ENCODE measurements around the gene USP3. TPM values are rescaled to one million over a fixed set of nuclear protein-coding genes. Genes with fewer than 3 reads are reported as not detected.
A peak's percentile ranks its signal among the peaks of the same experiment; 100 is the strongest.

USP3 gene
- total and polyA plus RNA-seq, 10 of the 15 experiments (the other 5 are each of a cell fraction or from before 2014, with no cell fraction given), result 23.8 to 64.5 (median 50.3) TPM

DNA sequence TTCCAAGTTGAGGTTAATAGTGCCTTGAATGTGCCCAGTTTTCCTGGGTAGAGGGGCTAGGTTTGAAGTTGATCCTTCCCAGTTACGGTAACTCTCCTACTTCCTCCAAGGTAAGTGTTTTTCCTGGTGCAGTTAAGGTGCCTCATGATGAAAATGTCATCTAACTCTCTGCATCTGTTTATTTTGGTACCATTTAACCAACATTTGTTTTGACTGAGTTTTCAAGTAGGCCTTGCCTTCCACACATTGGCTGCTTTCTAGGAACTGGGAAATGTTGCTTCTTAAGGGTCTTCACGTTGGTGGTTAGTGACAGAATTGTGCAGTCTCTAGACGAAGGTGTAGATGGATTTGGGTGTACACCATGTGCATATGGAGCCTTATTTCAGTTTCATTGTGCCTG, 31.3 kb downstream of the USP3 start:
- H3K4me2 ChIP-seq (ENCODE audit: control insufficient read depth, insufficient read depth), result peak overlapping the region; percentile 97
- ChIA-PET POLR2A (interaction anchor here (0.8 to 2.2 kb wide), 19 partner anchors 10 to 69 kb away, joined by 3 to 18 read pairs (median 5); partner anchors contain the start of genes FBXL22 and USP3), CTCF (interaction anchor here (0.6 to 8.4 kb wide), 12 partner anchors 11 to 245 kb away, joined by 3 to 52 read pairs (median 5); no protein-coding TSS in a partner anchor), RAD21 (ENCODE audit: unreplicated experiment) (interaction anchor here (0.7 to 3.1 kb wide), 27 partner anchors 10 to 91 kb away, joined by 3 to 28 read pairs (median 5); partner anchors contain the start of gene USP3), SMC1A (ENCODE audit: uncharacterized antibody, unreplicated experiment) (interaction anchor here (0.9 to 11.6 kb wide), 15 partner anchors 10 to 69 kb away, joined by 3 to 133 read pairs (median 11); partner anchors contain the start of genes FBXL22 and USP3)
- peak; percentile 8; the same call in 1 of the 3 replicates for ATAC-seq
- in situ Hi-C loops (cut with MboI), result no loop called here
- no peaks in the 10 kb centered on the region for H4K20me1 ChIP-seq (ENCODE audit: control insufficient read depth, insufficient read depth)
- peak overlapping the region; percentile 69 for H3K27ac ChIP-seq (ENCODE audit: control insufficient read depth, insufficient read depth)
- no peaks in the 10 kb centered on the region for H3K9me3 ChIP-seq (replicated peaks; ENCODE audit: control insufficient read depth, insufficient read depth, low read length)
- H3K9ac ChIP-seq (ENCODE audit: control insufficient read depth, insufficient read depth, low read length), result peak overlapping the region; percentile 9; the same call in 1 of the 2 replicates
- H3K79me2 ChIP-seq (ENCODE audit: control insufficient read depth, insufficient read depth, low read length), result peaks cover 67% of the 10 kb centered on the region
- BruUV-seq (replicated peaks), result no TSS peak
- peak overlapping the region; percentile 57 for H3K4me3 ChIP-seq
- intact Hi-C loops (cut with micrococcal nuclease; ENCODE audit: unreplicated experiment), result no loop called here
- no peak overlapping the region for H2AFZ ChIP-seq (ENCODE audit: control insufficient read depth, low read depth, low read length)
- H3K4me1 ChIP-seq (ENCODE audit: control insufficient read depth, insufficient read depth, low read length), result peaks cover 42% of the 10 kb centered on the region
- WGBS (ENCODE audit: insufficient coverage, insufficient replicate concordance, low lambda C conversion rate, missing lambda C conversion rate), result 42% methylated on average over 3 of the region's 3 CpGs
- H3K27me3 ChIP-seq (replicated peaks in 1 of 2; ENCODE audit: control insufficient read depth in 2 of 2, insufficient read depth in 2 of 2, low read length in 1 of 2), result no peaks in the 10 kb centered on the region
- FAIRE-seq, result peak; percentile 86
- peaks cover 2 to 20% of the 10 kb centered on the region in 2 experiments; a peak in 3 of 4 replicates for H3K36me3 ChIP-seq (ENCODE audit: control insufficient read depth in 2 of 2, insufficient read depth in 2 of 2, low read length in 1 of 2)
- no peak for TF ChIP-seq SUZ12 (IDR thresholded peaks at IDR 0.05; ENCODE audit: unreplicated experiment)
- TF ChIP-seq ZBED1 (IDR thresholded peaks at IDR 0.05; ENCODE audit: borderline replicate concordance), result 0 out of 2 replicates have a peak, but pooled peaks have one; percentile 14
- DNase-seq (ENCODE audit: low read depth, low spot score), result no peak

DNA sequence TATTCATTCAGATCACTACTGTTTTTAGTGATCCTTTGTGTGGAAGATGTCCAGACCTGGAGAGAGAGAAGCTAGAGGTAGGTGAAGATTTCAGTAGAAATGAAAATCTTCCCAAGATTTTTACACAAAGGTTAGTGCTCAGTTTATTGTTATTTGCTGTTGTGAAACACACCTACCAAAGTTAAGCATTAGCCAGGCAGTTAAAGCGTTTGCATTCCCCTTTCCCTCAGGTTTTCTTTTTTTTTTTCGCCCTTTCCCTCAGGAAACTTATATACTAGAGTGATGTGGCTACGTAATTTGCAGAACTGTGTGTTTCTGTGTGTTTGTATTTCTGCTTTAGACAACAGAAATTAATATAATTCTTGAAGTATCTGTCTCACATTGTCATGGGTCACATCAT, 34.5 kb downstream of the USP3 start:
- intact Hi-C loops (cut with micrococcal nuclease; ENCODE audit: unreplicated experiment) (no loop called here), in situ Hi-C loops (cut with MboI) (no loop called here)
- peaks cover 53% of the 10 kb centered on the region for H3K79me2 ChIP-seq (ENCODE audit: control insufficient read depth, insufficient read depth, low read length)
- H3K27me3 ChIP-seq (replicated peaks in 1 of 2; ENCODE audit: control insufficient read depth in 2 of 2, insufficient read depth in 2 of 2, low read length in 1 of 2), result no peaks in the 10 kb centered on the region
- H3K4me2 ChIP-seq (ENCODE audit: control insufficient read depth, insufficient read depth), result no peak overlapping the region
- BruUV-seq (replicated peaks), result no TSS peak
- no peak overlapping the region for H3K4me3 ChIP-seq
- H2AFZ ChIP-seq (ENCODE audit: control insufficient read depth, low read depth, low read length), result no peak overlapping the region
- no peak for TF ChIP-seq PAX5 (IDR thresholded peaks at IDR 0.05; ENCODE audit: borderline replicate concordance, low read depth, low read length)
- no peak for TF ChIP-seq ZNF384 (IDR thresholded peaks at IDR 0.05; ENCODE audit: borderline replicate concordance, low read depth, low read length)
- no peak for TF ChIP-seq RUNX3 (IDR thresholded peaks at IDR 0.05; ENCODE audit: low read length)
- no peak for TF ChIP-seq SRF (IDR thresholded peaks at IDR 0.05; ENCODE audit: low read depth in 2 of 2, low read length in 2 of 2)
- TF ChIP-seq FOXK2 (IDR thresholded peaks at IDR 0.05), result no peak
- TF ChIP-seq TAF1 (IDR thresholded peaks at IDR 0.05; ENCODE audit: borderline replicate concordance, low read depth, low read length), result no peak
- no peak for DNase-seq (ENCODE audit: low read depth, low spot score)
- peaks cover 41% of the 10 kb centered on the region for H3K4me1 ChIP-seq (ENCODE audit: control insufficient read depth, insufficient read depth, low read length)
- WGBS (ENCODE audit: insufficient coverage, insufficient replicate concordance, low lambda C conversion rate, missing lambda C conversion rate), result 95% methylated on average over 3 of the region's 3 CpGs
- ChIA-PET SMC1A (ENCODE audit: uncharacterized antibody, unreplicated experiment) (interaction anchor here (0.6 to 4.7 kb wide), 3 partner anchors 11 to 200 kb away, joined by 3 to 30 read pairs (median 3); no protein-coding TSS in a partner anchor), RAD21 (ENCODE audit: unreplicated experiment) (interaction anchor here (1.0 to 1.6 kb wide), 2 partner anchors 8 to 31 kb away, joined by 3 to 4 read pairs; no protein-coding TSS in a partner anchor), POLR2A (interaction anchor here (0.6 to 1.1 kb wide), 2 partner anchors 27 to 68 kb away, joined by 3 to 4 read pairs; no protein-coding TSS in a partner anchor), CTCF (no interaction called here)
- H4K20me1 ChIP-seq (ENCODE audit: control insufficient read depth, insufficient read depth), result no peaks in the 10 kb centered on the region
- H3K9ac ChIP-seq (ENCODE audit: control insufficient read depth, insufficient read depth, low read length), result no peak overlapping the region
- H3K27ac ChIP-seq (ENCODE audit: control insufficient read depth, insufficient read depth), result no peak overlapping the region
- FAIRE-seq, result no peak
- H3K36me3 ChIP-seq (ENCODE audit: control insufficient read depth in 2 of 2, insufficient read depth in 2 of 2, low read length in 1 of 2), result peaks cover 2 to 20% of the 10 kb centered on the region in 2 experiments; a peak in 3 of 4 replicates
- no peaks in the 10 kb centered on the region for H3K9me3 ChIP-seq (replicated peaks; ENCODE audit: control insufficient read depth, insufficient read depth, low read length)
- no peak for ATAC-seq
